OCI-LY7 (cell line): ENCODE measurements around the gene UBE2U. TPM values are rescaled to one million over a fixed set of nuclear protein-coding genes. Genes with fewer than 3 reads are reported as not detected.

Experiments
- BruUV-seq: library from RNA; stranded (reverse); fragments of 400-500 nt; replicated peaks from 2 replicates; lab custom pipeline; 2021; lab: Mats Ljungman, UMichigan
- CTCF ChIA-PET: fragments of 300-600 bp; sonication (Branson Sonifier 250); formaldehyde crosslinking; loops from one replicate; lab custom pipeline; 2022; ENCODE audit warnings: antibody characterized with exemption; ENCODE audit not compliant: unreplicated experiment; lab: Charles Lee
- POLR2A ChIA-PET: fragments of 300-600 bp; sonication (Branson Sonifier 250); formaldehyde crosslinking; loops from one replicate; lab custom pipeline; 2022; ENCODE audit warnings: antibody characterized with exemption; lab: Charles Lee
- DNase-seq: peaks from one replicate; pipeline ENCODE4 v3.0.0-alpha.2; 2015; ENCODE audit warnings: low spot score
- H2AFZ ChIP-seq: fragments of 200-600 bp; sonication (generic), shearing (Covaris generic); 2 replicates; pipeline ENCODE4 v1.6.1; 2014; ENCODE audit warnings: mild to moderate bottlenecking, antibody characterized with exemption, low read length, moderate library complexity
- H3K27ac ChIP-seq: fragments of 200-600 bp; sonication (generic); 2 replicates; pipeline ENCODE4 v1.5.1; 2014; ENCODE audit warnings: mixed run types, low read depth, mild to moderate bottlenecking, moderate library complexity, low read length, inconsistent platforms; ENCODE audit not compliant: poor library complexity, severe bottlenecking
- H3K36me3 ChIP-seq: fragments of 200-600 bp; sonication (generic); 2 replicates; pipeline ENCODE4 v1.6.1; 2014; ENCODE audit warnings: mild to moderate bottlenecking, antibody characterized with exemption, low read length, moderate library complexity, mixed read lengths; ENCODE audit not compliant: insufficient read depth
- H3K4me1 ChIP-seq: fragments of 200-600 bp; sonication (generic); 2 replicates; pipeline ENCODE4 v1.5.1; 2014; ENCODE audit warnings: mild to moderate bottlenecking, low read length; ENCODE audit not compliant: insufficient read depth, poor library complexity, severe bottlenecking
- H3K4me2 ChIP-seq: fragments of 200-600 bp; sonication (generic); 2 replicates; pipeline ENCODE4 v1.6.1; 2014; ENCODE audit warnings: mild to moderate bottlenecking, low read length
- H3K4me3 ChIP-seq: fragments of 200-600 bp; sonication (generic); 2 replicates; pipeline ENCODE4 v1.5.1; 2014; ENCODE audit warnings: mild to moderate bottlenecking, low read depth, low read length; ENCODE audit not compliant: poor library complexity, severe bottlenecking
- H3K79me2 ChIP-seq: fragments of 200-600 bp; sonication (generic); 2 replicates; pipeline ENCODE4 v1.6.1; 2016; ENCODE audit warnings: low read depth, mild to moderate bottlenecking, low read length, moderate library complexity, mixed read lengths; ENCODE audit not compliant: insufficient read depth
- H3K9me2 ChIP-seq: fragments of 200-600 bp; sonication (generic); 2 replicates; pipeline ENCODE4 v1.6.1; 2016; ENCODE audit warnings: mild to moderate bottlenecking, low read length, mixed read lengths; ENCODE audit not compliant: insufficient read depth
- H3K9me3 ChIP-seq: fragments of 200-600 bp; sonication (generic); 2 replicates; pipeline ENCODE4 v1.6.1; 2014; ENCODE audit warnings: mild to moderate bottlenecking, mixed run types, low read length, mixed read lengths
- H4K20me1 ChIP-seq: fragments of 200-600 bp; sonication (generic); 2 replicates; pipeline ENCODE4 v1.6.1; 2014; ENCODE audit warnings: mild to moderate bottlenecking, antibody characterized with exemption, low read length, moderate library complexity, mixed read lengths; ENCODE audit not compliant: insufficient read depth
- CTCF ChIP-seq: fragments of 200-600 bp; sonication (generic); conservative IDR thresholded peaks from 2 replicates; pipeline ENCODE4 v1.5.1; 2014; ENCODE audit warnings: mild to moderate bottlenecking, antibody characterized with exemption, low read length, moderate library complexity, mixed read lengths
- EZH2phosphoT487 ChIP-seq: fragments of 200-600 bp; sonication (generic); IDR thresholded peaks from 2 replicates; pipeline ENCODE4 v1.6.1; 2018; ENCODE audit warnings: low read depth, borderline replicate concordance, mild to moderate bottlenecking, mixed run types, antibody characterized with exemption, low read length, moderate library complexity, mixed read lengths
- intact Hi-C: fragments of 100-400 bp; cut with micrococcal nuclease; formaldehyde crosslinking; loops from one replicate; pipeline ENCODE4 v1.10.0; 2022; ENCODE audit not compliant: unreplicated experiment
- total RNA-seq, 2 experiments: library from RNA; depleted of rRNA in 1 of 2; stranded (reverse); fragments of >200 nt in 1 of 2; shearing (Covaris generic) in 1 of 2; gene quantifications; 2 replicates each; pipeline ENCODE4 v1.2.3, GENCODE V29; 2014 to 2022

Gene UBE2U
- total RNA-seq, 2 experiments from 2014 or later = not detected

GRCh38 chr1:64179588-64179987, 23.8 kb upstream of the UBE2U start:
- ChIA-PET POLR2A (no interaction called here), CTCF (no interaction called here)
- no peak overlapping the region for H3K4me3 ChIP-seq
- H3K36me3 ChIP-seq = no peaks in the 10 kb centered on the region
- no peaks in the 10 kb centered on the region for H4K20me1 ChIP-seq
- H3K27ac ChIP-seq = no peak overlapping the region
- no peaks in the 10 kb centered on the region for H3K9me2 ChIP-seq
- intact Hi-C loops = no loop called here
- BruUV-seq = no TSS peak
- H3K4me2 ChIP-seq = no peak overlapping the region
- H3K9me3 ChIP-seq = no peaks in the 10 kb centered on the region
- H3K4me1 ChIP-seq = no peaks in the 10 kb centered on the region
- H2AFZ ChIP-seq = no peak overlapping the region
- TF ChIP-seq EZH2phosphoT487 (no peak), CTCF (no peak)
- no peak for DNase-seq
- no peaks in the 10 kb centered on the region for H3K79me2 ChIP-seq

DNA sequence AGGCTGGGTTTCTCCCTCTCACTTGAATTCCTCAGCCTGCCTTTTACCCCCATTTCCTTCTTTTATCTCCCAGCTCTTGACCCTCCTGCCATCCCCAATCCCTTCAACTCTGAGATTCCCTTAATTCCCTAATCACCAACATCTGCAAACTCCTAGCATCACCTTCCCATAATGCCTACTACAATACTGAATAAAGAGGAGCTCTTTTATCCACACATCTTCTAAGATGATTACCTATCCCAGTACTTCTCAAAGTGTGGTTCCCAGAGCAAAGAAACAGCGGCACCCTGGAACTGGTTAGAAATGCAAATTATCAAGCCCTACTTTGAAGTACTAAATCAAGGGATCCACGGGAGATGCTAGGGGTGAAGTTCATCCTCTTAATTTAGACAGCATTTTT, 21.2 kb upstream of the UBE2U start:
- TF ChIP-seq CTCF (no peak), EZH2phosphoT487 (no peak)
- no peak overlapping the region for H3K4me3 ChIP-seq
- ChIA-PET CTCF (no interaction called here), POLR2A (no interaction called here)
- no peaks in the 10 kb centered on the region for H3K9me3 ChIP-seq
- intact Hi-C loops = no loop called here
- H3K4me1 ChIP-seq = no peaks in the 10 kb centered on the region
- no peak overlapping the region for H3K27ac ChIP-seq
- DNase-seq = no peak
- H3K9me2 ChIP-seq = no peaks in the 10 kb centered on the region
- no peaks in the 10 kb centered on the region for H3K79me2 ChIP-seq
- BruUV-seq = no TSS peak
- no peak overlapping the region for H2AFZ ChIP-seq
- H4K20me1 ChIP-seq = no peaks in the 10 kb centered on the region
- H3K4me2 ChIP-seq = no peak overlapping the region
- no peaks in the 10 kb centered on the region for H3K36me3 ChIP-seq

- TF ChIP-seq EZH2phosphoT487 (no peak), CTCF (no peak)
- Histone ChIP-seq H3K36me3 (no peaks in the 10 kb centered on the region), H3K9me3 (no peaks in the 10 kb centered on the region), H4K20me1 (no peaks in the 10 kb centered on the region), H3K4me1 (no peaks in the 10 kb centered on the region), H3K27ac (no peak overlapping the region), H3K9me2 (no peaks in the 10 kb centered on the region), H3K4me2 (no peak overlapping the region), H2AFZ (no peak overlapping the region), H3K4me3 (no peak overlapping the region), H3K79me2 (no peaks in the 10 kb centered on the region)
- no peak for DNase-seq
- no TSS peak for BruUV-seq
- CTCF ChIA-PET = no interaction called here
- intact Hi-C loops = no loop called here
- POLR2A ChIA-PET = interaction anchor here (0.6 kb wide), 1 partner anchor 1090 kb away, joined by 3 read pairs; no protein-coding TSS in a partner anchor
Observed at GRCh38 chr1:64183395-64184002, 19.9 kb upstream of the UBE2U start.
